Islet of Langerhans (tissue), 1 donor: ENCODE results near the gene PAX8.
A peak's percentile ranks its signal among the peaks of the same experiment; 100 is the strongest.
"Not testable (repeated sequence)": the region's sequence is repeated elsewhere in the genome, so short reads cannot be mapped to it uniquely, and the experiment has no call there.

Source experiments
- FAIRE-seq: peaks from one replicate; lab custom pipeline; 2011; peaks lifted over from hg19 to GRCh38; lab: Jason Lieb, UNC

The PAX8 gene

GRCh38 chr2:113236367-113237159 lies 42.2 kb downstream of the PAX8 start:
- FAIRE-seq = no peak

DNA sequence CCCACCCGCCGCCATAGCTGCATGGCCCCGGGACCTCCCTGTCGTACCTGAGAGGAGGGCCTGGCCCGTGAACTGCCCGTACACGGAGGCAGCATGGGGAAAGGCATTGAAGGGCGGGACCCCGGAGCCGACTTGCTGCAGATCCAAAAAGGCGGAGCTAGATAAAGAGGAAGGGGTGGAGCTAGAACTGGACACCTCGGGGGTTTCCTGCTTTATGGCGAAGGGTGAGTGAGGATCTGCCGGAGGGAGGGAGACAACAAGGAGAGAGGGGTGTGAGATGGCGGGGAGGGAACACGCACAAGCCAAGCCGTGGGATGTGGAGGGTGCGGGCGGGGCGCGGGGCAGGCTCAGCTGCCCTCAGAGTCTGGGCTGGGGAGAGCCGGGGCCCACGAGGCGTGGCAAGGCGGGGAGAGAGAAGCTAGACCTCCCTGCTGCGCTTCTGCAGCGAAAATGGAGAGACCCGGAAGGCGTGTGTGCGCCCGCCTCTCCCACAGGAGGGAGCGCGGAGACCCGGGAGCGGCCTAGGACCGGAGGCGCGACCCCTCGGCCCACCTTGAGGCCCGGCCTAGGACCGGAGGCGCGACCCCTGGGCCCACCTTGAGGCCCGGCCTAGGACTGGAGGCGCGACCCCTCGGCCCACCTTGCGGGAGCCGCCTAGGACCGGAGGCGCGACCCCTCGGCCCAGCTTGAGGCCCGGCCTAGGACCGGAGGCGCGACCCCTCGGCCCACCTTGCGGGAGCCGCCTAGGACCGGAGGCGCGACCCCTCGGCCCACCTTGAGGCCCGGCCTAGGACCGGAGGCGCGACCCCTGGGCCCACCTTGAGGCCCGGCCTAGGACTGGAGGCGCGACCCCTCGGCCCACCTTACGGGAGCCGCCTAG lies 43.1 kb downstream of the PAX8 start:
- not testable (repeated sequence) for FAIRE-seq

DNA sequence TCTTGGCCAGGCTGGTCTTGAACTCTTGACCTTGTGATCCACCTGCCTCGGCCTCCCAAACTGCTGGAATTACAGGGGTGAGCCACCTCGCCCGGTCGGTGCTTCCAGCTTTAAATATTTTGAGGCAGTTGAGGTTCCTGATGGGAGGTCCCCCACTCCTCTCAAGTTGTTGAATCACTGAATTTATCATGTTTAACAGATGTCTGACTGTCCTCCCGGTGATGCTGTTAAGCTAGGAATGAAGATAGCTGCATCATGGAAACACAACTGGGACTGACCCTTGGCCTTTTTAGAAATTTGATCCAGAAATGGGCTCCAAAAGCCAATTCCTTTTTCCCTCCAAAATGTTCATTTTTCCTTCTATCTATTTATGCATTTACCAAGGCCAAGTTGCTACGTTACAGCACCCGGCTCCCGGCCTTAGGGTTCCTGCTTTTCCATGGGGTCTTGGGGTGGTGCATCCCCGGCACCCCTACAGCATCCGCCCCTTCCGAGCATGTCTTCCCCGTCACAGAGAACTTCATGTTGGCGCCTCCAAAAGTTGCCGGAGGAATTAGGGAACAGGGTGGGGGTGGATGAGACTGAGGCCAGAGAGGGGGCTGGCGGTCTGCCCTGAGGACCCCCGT lies 43.9 kb downstream of the PAX8 start:
- no peak for FAIRE-seq

DNA sequence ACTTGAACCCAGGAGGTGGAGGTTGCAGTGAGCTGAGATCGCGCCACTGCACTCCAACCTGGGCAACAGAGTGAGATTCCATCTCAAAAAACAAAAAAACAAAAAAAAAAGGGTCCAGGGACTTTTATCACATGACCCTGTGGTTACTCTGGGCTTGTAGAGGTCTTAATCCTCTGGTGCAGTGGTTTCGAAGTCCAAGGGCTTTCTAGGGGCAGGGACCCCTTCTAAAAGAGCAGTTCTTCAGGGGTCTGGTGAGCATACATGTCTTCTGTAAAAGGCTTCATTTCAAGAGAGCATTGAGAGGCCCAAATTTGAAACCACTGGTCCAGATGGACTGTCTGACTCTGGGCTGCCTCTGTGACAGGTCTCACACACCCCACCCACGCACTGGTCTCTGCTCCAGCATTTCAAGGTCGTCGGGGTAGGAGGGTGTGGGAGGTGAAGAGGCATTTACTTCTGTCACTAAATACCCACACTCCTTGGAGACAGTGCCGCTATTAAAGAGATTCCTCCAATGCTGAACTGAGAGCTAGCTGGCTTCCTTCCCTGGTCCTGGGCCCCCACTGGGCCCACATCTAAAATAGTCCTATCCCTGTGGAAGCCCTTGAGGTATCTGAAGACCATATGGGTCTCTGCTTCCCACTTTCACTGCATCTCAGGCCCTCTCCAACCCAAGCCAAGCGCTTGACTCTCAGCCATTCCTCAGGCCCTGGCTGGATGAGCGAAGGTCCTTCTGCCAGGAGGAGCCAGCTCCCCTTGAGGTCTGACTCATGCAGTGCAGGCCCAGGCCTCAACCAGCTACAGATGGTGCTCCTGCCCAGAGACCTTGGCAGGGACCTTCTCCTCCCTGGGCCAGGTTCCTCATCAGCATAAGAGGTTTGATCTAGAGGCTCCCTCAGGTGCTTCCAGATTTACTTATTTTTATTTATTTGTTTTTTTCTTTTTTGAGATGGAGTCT lies 44.8 kb downstream of the PAX8 start:
- FAIRE-seq = no peak

- no peak for FAIRE-seq
Measured at GRCh38 chr2:113232740-113233139, 46.0 kb downstream of the PAX8 start.

DNA sequence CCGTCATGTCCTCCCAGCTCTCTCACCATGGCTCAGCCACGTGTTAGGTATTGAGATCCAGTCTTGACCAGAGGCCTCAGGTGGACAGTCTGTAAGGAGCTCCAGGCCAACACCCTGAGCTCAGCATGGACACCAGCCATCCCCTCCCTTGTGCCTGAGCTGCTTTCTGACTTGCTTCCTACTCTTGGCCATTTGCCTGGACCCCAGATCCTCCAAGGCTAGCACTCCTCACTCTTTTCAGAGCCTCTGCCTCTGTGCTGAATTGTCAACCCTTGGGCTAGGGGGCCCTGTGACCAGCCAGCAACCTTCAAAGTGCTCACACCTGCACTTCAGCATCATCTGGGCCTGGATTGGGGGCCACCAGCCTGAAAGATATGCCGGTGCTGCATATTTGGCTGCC lies 46.6 kb downstream of the PAX8 start:
- FAIRE-seq = no peak

DNA sequence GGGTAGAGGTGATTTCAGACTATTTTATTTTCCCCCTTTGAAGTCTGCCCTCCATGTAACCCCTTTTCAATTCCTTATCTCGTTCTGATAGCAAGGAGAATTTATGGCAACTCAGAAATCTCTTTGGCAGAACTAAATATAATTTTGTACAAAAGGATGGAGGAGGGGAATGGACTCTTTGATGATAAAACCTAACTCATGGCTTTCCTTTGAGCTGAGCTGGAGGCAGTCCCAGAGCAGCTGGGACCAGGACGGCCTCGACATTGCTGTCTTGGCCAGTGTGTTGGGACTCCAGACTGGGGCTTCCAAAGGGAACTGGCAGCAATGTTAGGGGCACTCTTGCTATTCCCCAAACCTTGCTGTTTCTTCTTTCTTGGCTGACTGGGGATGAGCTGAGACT lies 47.7 kb downstream of the PAX8 start:
- FAIRE-seq = no peak

DNA sequence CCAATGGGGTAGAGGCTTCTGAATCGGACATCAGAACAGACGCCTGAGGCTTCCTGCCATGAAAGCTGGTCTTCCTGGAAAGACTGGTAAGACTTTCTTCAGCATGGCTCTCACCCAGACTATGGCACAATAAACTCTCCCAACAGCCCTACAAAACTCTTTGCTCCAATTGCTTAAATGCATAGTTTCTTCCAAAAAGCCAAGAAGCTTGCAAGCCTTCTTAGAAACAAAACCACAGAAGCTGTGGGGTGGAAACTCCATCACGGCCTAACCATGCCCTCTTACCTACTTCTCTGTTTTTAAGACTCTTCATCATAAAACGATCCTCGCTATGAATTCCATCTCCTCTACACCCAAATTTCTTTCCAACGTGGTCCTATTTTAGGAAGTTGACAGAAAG lies 48.2 kb downstream of the PAX8 start:
- FAIRE-seq = no peak

- FAIRE-seq = no peak
Measured at GRCh38 chr2:113229795-113230194, 48.9 kb downstream of the PAX8 start.

DNA sequence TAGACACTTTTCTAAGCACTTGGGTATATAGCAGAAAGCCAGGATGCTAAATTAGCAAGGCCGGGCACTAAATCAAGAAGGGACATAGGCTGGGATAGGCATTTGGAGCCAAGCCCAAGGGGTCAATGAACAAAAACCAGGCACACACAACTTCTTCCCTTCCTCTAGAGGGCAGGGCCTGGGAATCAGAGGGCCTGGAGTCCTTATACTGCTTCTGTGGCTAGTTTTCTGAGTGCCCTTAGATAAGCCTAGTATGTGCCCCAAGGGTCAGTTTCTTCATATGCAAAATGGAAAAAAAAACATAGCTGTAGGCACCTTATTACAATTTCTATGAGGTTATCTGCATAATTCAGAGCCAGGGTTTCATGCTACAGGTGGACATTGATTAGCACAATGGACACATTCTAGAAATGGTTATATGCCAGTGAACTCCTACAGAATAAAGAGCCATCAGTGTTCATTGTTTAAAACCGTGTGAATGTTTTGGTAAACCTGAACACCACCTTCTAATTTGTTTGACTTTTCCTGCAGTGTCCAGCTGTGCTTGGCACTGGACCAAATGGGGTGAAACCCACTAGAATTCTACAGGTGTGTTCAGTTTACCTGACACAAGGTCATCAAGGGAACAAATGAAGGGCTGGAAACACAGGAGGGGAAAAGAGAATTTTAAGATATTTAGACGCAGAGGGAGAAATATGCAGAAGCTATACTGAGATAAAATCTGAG lies 49.6 kb downstream of the PAX8 start:
- FAIRE-seq = no peak

GRCh38 chr2:113228351-113228750 lies 50.4 kb downstream of the PAX8 start:
- FAIRE-seq = no peak

- FAIRE-seq = no peak
Measured at GRCh38 chr2:113227698-113228097, 51.0 kb downstream of the PAX8 start.

GRCh38 chr2:113227290-113227689 lies 51.4 kb downstream of the PAX8 start:
- no peak for FAIRE-seq

DNA sequence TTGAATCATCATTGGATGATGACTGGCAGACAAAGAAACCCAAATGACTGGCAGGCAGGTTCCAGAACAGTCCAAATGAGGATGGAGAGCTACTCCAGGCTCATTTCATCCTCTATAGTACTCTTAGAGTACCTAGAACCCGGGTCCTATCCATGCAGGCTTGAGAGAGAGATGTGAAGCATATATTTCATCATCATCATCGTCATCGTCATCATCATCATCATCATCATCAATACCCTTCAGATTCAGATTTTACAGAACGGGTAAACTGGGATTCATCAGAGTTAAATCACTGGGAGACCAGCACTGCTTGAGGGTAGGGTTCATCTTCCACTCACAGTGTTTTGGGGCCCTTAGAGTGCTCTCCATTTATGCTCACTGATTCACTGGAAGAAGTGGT lies 52.3 kb downstream of the PAX8 start:
- no peak for FAIRE-seq

- peak; percentile 76 for FAIRE-seq
Measured at GRCh38 chr2:113225263-113226259, 53.2 kb downstream of the PAX8 start.

DNA sequence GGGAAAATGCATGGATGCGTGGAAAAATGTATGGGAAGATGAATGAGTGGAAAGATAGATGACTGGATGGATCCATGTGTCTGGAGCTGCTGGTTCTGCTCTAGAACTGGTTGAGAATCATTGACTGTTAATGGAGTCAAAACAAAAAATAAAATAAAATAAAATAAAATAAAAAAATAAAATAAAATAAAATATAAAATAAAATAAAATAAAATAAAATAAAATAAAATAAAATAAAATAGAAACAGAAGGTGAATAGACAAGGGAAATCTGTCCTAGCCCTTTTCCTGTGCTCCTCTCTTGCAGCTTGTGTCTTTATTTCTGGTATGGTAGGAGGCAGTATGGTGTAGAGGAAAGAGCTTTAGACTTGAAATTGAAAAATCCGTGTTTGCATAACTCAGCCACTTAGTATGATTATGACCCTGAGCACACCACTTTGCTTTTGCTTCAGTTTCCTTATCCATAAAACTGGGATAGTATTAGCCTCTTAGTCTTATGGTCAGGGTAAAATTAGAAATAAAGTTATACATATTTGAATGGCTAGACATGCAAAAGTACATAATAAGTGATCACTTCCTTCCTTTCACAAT lies 54.0 kb downstream of the PAX8 start:
- peak; percentile 76 for FAIRE-seq

DNA sequence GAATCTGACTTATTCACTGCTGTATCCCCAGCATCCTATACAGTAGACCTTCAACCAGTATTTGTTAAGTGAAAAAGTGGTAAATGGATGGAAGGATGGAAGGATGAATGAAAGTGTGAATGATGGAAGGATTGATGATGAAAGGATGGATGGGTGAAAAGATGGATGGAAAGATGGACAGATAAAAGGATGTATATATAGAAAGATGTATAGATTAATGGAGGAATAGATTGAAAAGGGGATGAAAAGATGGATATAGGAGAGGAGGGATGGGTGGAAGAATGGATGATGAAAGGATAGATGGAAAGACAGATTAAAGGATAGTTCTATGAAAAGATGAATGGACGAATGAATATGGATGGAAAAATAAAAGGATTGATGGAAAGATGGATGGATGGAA lies 54.9 kb downstream of the PAX8 start:
- no peak for FAIRE-seq

GRCh38 chr2:113221846-113222245 lies 56.9 kb downstream of the PAX8 start:
- no peak for FAIRE-seq

DNA sequence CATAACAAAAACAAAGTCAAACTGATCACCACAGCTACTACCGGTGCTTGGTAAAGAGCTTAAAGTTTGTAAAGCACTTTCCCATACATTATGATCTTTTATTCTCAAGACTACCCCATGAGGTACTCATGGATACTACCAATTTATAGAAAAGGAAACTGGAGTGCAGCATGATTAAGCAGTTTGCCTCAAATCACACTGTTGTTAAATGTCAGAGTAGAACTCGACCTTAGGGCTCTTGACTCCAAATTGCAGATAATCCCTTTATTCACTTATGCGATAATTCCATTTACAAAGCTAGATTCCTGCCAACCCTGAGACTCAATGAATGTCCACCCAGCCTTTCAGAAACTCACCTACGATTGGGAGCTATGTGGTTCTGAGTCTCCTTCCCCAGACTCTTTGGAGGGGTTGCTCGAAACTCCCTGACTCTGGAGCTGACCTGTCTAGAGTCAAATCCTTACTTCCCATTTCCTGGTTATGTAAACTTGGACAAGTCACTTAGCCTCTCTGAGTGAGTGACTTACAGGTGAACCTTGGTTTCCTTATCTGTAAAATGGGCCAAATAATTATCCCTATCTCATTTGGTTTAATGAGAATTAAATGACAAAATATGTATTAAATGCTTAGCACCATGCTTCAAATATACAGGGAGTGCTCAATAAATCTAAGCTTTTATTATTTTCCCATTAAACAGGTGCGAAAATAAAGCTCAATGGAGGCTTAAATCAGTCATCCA lies 57.6 kb downstream of the PAX8 start:
- FAIRE-seq = peak; percentile 70
